SKM-1 (cell line): ENCODE measurements around the gene SCAANT1.

Experiments used
- DNase-seq: peaks from one replicate; lab custom pipeline; 2025; ENCODE audit not compliant: unreplicated experiment; lab: John Stamatoyannopoulos, UW

The SCAANT1 gene

DNA sequence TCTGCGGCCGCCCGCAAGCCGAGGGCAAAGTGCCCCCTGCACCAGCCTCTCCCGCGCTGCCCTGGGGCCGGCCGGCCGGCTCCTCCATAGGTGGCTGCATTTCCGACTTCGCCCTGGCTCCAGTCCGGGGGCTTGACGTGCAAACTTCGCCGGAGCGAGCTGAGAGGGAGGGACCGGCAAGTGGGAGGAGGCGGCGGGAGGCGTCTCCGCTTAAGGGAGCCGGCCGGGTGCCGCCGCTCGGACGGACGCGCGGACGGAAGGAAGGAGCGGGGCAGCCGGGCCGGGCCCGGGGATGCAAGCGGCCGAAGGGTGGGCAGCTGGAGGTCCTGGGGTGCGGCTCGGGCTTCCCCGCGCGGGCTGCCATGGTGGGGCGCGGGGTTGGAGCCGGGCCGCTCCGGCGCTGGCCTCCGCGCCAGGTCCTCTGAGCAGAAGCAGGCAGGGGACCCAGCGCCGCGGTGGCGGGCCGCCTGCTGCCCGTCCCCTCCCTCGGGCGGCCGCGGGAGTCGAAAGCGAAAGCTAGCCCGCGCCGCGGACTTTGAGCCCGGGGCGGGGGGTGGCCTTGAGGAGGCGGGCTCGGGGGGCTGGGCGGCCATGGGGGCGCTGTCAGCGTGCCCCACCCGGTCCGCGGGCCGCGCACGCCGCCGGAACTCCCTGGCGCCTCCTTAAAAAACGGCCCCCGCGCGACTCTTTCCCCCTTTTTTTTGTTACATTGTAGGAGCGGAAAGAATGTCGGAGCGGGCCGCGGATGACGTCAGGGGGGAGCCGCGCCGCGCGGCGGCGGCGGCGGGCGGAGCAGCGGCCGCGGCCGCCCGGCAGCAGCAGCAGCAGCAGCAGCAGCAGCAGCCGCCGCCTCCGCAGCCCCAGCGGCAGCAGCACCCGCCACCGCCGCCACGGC is at the start of gene SCAANT1:
SCAANT1 (minus strand) TSS at position 511 of the 895 bp plus-strand sequence.
- peak; percentile 70 for DNase-seq

- no peak for DNase-seq
Observed at GRCh38 chr3:63961891-63962290, 49.7 kb upstream of the SCAANT1 start.

- DNase-seq: no peak
Observed at GRCh38 chr3:63960048-63960711, 48.0 kb upstream of the SCAANT1 start.

- DNase-seq: no peak
Observed at GRCh38 chr3:63959146-63959545, 47.0 kb upstream of the SCAANT1 start.

- no peak for DNase-seq
Observed at GRCh38 chr3:63955830-63956545, 43.8 kb upstream of the SCAANT1 start.

DNA sequence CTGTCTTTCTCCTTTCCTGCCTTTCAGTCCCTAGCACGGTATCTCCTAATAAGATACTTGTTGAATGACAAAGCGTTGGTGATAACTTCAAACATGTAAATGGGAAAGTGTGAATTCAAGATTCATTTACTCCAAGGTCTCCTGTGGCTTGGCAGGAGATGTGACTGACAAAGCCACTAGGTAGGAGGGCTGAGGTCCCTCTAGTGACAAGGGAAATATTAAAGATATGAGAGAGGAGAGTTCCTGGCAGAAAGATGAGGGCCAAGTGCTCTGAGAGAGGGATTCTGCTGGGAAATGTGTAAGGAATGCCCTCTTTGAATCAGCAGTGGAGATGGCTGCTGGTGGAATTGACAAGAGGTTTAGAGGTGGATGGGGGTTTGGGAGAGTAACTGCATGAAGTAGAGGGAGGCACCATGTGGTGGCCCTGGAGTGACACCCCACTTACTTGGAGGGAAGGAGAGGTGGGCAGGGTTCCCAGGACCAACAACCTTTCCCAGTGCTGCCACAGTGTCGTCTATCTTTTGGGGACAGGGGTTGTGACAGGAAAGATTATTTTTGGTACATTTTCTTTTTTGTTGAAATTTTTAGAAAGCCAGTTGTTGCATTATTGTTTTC is 43.0 kb upstream of the SCAANT1 start:
- no peak for DNase-seq

DNA sequence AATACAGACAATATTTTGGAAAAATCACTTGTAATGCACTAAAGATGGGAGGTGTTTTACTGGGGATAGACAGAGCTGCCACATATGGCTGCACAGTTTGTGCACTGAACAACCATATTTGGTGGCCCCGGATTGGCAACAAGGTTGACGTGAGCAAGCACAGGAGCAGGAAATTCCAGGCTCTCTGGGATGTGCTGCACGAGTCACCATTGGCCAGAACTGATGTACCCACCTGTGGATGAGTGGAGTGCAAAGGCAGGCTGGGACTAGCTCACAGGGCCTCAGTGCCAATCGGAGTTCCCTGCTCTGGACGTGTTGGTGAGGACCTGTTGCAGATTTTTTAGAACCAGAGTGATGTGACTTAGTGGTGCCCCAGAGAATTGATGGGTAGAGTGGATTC is 42.0 kb upstream of the SCAANT1 start:
- no peak for DNase-seq

DNA sequence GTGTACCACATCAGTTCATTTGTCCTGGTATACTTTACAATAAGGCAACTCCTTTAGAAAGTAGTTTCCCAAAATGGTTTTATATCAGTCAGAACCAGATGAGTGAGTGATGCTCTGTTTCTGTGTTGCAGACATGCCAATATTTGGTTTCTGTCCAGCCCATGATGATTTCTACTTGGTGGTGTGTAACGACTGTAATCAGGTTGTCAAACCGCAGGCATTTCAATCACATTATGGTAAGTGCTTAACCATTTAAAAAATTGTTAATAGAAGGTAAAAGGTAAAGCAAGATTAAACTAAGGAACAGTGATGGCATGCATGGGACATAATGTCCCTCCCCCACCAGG is 40.0 kb upstream of the SCAANT1 start:
- no peak for DNase-seq

DNA sequence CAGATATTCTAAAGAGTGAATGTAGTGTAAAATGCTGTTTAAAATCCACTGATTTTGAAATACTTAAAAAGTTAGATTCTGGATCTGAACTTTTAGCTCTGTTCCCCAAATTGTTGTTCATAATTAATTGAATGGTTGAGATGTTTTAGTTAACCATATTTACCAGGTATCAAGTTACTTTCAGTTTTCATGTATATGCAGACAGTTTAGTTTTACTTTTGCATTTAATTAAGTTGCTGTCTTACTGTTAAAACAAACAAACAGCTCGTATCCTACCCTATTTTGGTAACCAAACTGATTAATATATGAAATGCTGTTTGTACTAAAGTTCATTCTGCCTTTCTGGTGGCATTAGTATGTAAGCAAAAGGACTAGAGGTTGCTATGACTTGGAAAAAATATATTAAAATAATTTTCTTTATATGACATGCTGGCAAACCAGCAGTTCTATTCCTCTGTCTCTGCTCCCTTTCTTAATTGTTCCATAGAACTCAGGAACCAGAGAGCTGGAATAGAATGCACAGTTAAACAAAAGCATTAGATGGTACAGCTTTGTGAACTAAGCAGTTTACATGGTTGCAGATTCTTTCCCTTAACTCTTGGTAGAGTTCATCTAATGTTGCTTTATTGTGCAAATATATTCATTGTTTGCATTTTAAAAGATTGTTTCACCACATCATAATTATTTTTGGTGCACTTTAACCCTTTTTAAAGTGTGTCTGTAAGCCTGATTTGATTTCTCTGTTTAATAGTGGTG is 39.5 kb upstream of the SCAANT1 start:
- DNase-seq: no peak

DNA sequence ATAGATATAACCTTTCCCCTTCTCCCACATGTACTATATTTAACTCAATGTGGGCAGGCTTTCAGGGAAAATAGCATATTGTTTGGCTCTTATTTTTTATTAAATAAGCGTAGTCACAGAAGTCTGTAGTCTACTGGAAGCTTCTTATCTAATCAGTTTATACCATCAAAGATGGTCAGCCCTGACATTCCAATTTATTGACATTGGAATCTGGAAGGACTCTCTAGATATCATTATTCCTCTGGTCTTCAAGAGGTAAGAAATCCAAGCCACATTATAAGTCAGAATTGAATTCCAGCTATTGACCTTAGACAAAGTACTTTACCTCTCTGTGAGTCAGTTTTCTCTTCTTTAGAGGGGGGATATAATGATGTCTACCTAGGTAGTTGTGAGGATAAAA is 38.5 kb upstream of the SCAANT1 start:
- DNase-seq: no peak

DNA sequence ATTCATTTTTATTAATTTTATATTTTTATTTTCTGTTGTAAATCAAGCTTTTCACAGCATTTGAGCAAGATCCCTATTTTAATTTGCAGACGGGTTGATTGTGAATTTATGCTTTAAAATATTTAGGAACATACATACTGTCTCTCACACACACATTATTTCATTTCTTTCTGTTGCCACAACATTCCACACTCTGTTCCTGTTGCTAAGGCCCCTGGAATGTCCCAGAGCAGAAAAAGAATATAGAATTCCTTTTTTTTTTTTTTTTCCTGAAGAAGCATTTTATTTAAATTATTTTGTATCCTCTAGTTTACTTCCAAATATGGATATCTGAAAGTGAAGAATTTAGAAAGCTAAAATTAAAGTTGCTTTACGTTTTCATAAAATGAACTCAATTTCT is 36.8 kb upstream of the SCAANT1 start:
- no peak for DNase-seq

DNA sequence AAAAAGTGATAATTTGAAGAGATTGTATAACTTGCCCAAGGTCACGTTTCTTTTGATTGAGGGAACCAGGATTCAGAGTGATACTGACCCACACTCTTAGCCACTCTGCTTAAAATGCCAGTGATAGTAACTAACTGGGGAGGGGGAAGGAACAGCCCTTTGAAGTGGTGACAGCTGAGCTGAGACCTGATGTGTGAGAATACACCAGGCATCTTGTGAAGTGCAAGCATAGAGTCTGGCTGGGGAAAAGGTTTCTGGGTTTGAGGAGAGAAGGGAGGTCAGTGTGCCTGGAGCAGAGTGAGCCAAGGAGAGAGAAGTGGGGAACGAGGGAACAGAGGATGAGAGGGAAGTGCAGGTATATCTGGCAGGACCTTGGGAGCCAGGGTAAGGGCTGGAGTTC is 35.4 kb upstream of the SCAANT1 start:
- no peak for DNase-seq

DNA sequence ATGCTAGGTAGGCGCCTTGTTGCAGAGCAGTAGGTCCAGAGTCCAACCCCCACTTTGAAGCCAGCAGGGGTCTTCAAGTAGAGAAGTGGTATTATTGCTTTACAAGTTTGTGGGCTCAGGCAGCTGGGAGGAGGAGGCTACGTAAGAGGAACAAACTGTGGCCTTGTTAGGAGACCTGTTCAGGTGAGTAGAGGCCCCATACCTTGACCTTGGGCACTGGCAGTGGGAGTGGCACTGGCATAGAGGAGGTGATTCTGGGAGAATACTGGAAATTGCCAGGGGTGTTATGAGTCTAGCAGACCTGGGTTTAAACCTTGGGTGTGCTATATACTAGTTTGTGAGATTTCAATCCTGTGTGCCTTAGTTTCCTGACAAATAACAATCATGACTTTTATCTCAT is 34.6 kb upstream of the SCAANT1 start:
- DNase-seq: no peak

- no peak for DNase-seq
Observed at GRCh38 chr3:63945558-63946096, 33.4 kb upstream of the SCAANT1 start.

GRCh38 chr3:63943678-63944077 is 31.5 kb upstream of the SCAANT1 start:
- DNase-seq: no peak

DNA sequence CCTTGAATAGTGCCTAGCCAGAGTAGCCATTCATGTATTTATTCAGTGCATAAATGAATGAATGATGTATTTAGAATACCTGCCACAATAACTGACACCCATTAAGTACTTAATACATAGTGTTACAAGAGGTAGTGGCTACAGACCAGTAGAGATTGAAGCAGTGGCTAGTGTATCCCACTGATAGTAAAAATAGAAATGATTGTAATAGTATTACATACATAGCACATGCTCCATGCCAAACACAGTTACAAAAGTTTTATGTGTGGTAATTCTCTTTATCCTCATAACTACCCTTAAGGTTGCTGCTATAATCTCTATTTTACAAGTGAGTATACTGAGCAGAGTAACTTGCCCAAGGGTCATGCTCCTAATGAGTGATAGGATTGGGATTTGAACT is 30.3 kb upstream of the SCAANT1 start:
- no peak for DNase-seq

DNA sequence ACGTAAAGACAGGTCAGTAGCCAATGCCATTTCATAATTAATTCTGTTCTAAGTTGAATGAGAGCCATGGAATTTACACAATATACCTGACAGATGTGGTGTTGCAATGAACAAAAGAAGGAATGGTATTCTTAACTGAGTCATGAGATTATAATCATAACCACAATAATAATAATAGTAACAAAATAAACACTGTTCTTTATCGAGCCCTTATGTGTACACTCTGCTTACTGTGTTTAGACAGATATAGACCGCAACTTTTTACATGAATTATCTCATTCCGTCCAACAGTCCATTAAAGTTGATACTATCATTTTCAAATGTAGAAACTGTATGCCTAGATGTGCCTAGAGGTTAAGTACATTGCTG is 28.2 kb upstream of the SCAANT1 start:
- DNase-seq: no peak

DNA sequence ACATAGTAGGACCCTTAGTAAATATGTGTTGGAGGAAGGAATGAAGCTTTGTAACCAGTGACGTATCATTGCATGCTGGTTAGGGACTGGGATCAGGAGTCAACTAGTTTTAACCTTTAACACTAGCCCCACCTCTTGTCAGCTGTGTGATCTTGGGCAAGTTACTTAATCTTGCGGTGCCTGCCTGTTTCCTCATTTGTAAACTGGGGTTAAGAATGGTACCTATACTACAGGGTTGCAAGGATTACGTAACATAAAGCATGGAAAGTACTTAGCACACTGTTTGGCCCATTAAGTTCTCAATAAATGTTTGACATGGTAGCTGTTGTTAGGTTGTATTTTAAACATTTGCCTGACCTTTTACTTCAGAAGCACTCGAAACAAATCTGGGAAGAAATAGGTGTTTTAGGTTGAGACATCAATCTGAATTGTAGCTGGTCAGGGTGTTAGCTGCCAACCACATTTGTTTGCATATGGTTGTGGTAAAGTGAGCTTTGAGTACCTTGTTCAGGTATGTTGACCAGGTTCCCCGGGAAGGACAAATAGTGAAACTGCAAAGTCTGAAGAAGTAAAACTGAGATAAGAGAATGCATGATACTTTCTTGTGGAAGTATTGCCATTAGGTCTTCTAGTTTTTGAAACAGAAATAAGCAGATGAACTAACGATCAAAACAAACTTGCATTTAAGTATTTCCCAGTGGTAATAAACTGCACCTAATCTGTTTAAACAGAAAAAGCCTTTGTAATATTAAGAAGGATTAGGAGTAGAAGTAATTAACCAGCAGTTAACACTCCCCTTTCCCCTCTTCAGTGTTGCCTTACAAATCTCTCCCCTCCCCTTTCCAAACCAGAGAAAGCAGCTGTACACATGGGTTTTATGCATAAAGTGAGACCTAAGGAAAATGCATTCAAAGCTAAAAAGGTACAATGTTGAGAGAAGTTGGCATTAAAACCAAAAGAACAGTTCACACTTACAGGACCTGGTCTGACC is 25.8 kb upstream of the SCAANT1 start:
- DNase-seq: peak; percentile 57

GRCh38 chr3:63936925-63937324 is 24.7 kb upstream of the SCAANT1 start:
- DNase-seq: no peak
